H1 (cell line): ENCODE results near the gene SEC61B. TPM values are rescaled to one million over a fixed set of nuclear protein-coding genes. Genes with fewer than 3 reads are reported as not detected.

Experiments used
- CTCF ChIA-PET: fragments of 300-600 bp; sonication (Branson Sonifier 250); formaldehyde crosslinking; loops from one replicate; lab custom pipeline; 2021; ENCODE audit not compliant: partially characterized antibody; lab: Charles Lee
- POLR2A ChIA-PET: fragments of 300-600 bp; sonication (Branson Sonifier 250); formaldehyde crosslinking; loops from one replicate; lab custom pipeline; 2021; ENCODE audit warnings: inconsistent platforms; ENCODE audit not compliant: partially characterized antibody; lab: Charles Lee
- DNase-seq, 2 experiments: peaks; one replicate each; pipeline versions ENCODE4 v3.0.0 to v3.0.0-alpha.2; 2010 to 2022; ENCODE audit warnings: low spot score in 2 of 2, low read depth in 1 of 2, mixed read lengths in 1 of 2
- FAIRE-seq: peaks from 2 replicates; lab custom pipeline; 2011; peaks lifted over from hg19 to GRCh38; lab: Jason Lieb, UNC
- H2AFZ ChIP-seq: 2 replicates; pipeline ENCODE4 v1.8.1; 2012; ENCODE audit warnings: low read length, inconsistent platforms
- H2AK5ac ChIP-seq: 2 replicates; pipeline ENCODE4 v1.6.1; 2013; ENCODE audit warnings: low read depth, low read length
- H2BK120ac ChIP-seq: replicated peaks from 2 replicates; pipeline ENCODE3; 2013; ENCODE audit warnings: low read depth, low read length, inconsistent platforms
- H2BK12ac ChIP-seq: 2 replicates; pipeline ENCODE4 v1.6.1; 2013; ENCODE audit warnings: low read depth, low read length
- H2BK15ac ChIP-seq: 2 replicates; pipeline ENCODE4 v1.6.1; 2013; ENCODE audit warnings: low read length
- H2BK20ac ChIP-seq: 2 replicates; pipeline ENCODE4 v1.6.1; 2013; ENCODE audit warnings: low read length
- H2BK5ac ChIP-seq: 2 replicates; pipeline ENCODE4 v1.6.1; 2013; ENCODE audit warnings: low read depth, low read length
- H3K14ac ChIP-seq: 2 replicates; pipeline ENCODE4 v1.6.1; 2013; ENCODE audit warnings: inconsistent platforms; ENCODE audit not compliant: insufficient read length
- H3K18ac ChIP-seq: 2 replicates; pipeline ENCODE4 v1.6.1; 2013; ENCODE audit warnings: low read length; ENCODE audit errors: extremely low read depth
- H3K23ac ChIP-seq: 2 replicates; pipeline ENCODE4 v1.6.1; 2013; ENCODE audit warnings: inconsistent platforms; ENCODE audit not compliant: insufficient read length
- H3K23me2 ChIP-seq: 2 replicates; pipeline ENCODE4 v1.6.1; 2013; ENCODE audit warnings: low read depth, low read length
- H3K27ac ChIP-seq: 2 replicates; pipeline ENCODE4 v1.6.1; 2011; ENCODE audit warnings: low read depth, low read length, inconsistent platforms
- H3K27me3 ChIP-seq, 4 experiments: replicated peaks in 1 of 4; 1 replicate in 1 of 4; 2 replicates in 3 of 4; pipeline versions ENCODE4 v1.6.1 to v1.8.1; 2011 to 2013; ENCODE audit warnings: low read length in 3 of 4, mild to moderate bottlenecking in 3 of 4, inconsistent platforms in 2 of 4, mixed read lengths in 2 of 4, moderate library complexity in 1 of 4; ENCODE audit not compliant: control insufficient read depth in 3 of 4, insufficient read depth in 3 of 4; ENCODE audit errors: extremely low read depth in 1 of 4
- H3K36me3 ChIP-seq, 4 experiments: 2 replicates each; pipeline versions ENCODE4 v1.6.1 to v1.8.1; 2011 to 2013; ENCODE audit warnings: mild to moderate bottlenecking in 4 of 4, low read length in 3 of 4, moderate library complexity in 2 of 4, control low read depth in 1 of 4, inconsistent platforms in 1 of 4; ENCODE audit not compliant: insufficient read depth in 4 of 4, control insufficient read depth in 2 of 4
- H3K4ac ChIP-seq: replicated peaks from 2 replicates; pipeline ENCODE3; 2013; ENCODE audit warnings: low read length, low read depth, mixed read lengths, inconsistent platforms; ENCODE audit not compliant: insufficient read length
- H3K4me1 ChIP-seq, 4 experiments: replicated peaks in 1 of 4; 1 replicate in 1 of 4; 2 replicates in 3 of 4; pipeline versions ENCODE4 v1.6.1 to v1.8.1; 2011 to 2013; ENCODE audit warnings: low read length in 3 of 4, inconsistent platforms in 2 of 4, mixed read lengths in 1 of 4; ENCODE audit not compliant: insufficient read depth in 4 of 4, control insufficient read depth in 3 of 4
- H3K4me2 ChIP-seq, 2 experiments: 2 replicates each; pipeline versions ENCODE4 v1.6.1 to v1.8.1; 2011 to 2013; ENCODE audit warnings: low read depth in 2 of 2, low read length in 2 of 2, control low read depth in 1 of 2, inconsistent platforms in 1 of 2, mild to moderate bottlenecking in 1 of 2; ENCODE audit not compliant: insufficient read depth in 1 of 2
- H3K4me3 ChIP-seq, 4 experiments: fragments of 200-600, 300-600 bp in 1 of 4; sonication (generic), shearing (Covaris generic), sonication (Bioruptor Twin) in 1 of 4; 2 replicates each; pipeline versions ENCODE4 v1.5.1 to v1.8.1; 2011 to 2016; ENCODE audit warnings: low read length in 4 of 4, low read depth in 3 of 4, control low read depth in 2 of 4, inconsistent platforms in 2 of 4, mild to moderate bottlenecking in 2 of 4, mixed read lengths in 1 of 4, moderate library complexity in 1 of 4; ENCODE audit not compliant: insufficient read depth in 2 of 4; ENCODE audit errors: extremely low read depth in 1 of 4
- H3K56ac ChIP-seq: replicated peaks from 2 replicates; pipeline ENCODE3; 2013; ENCODE audit warnings: low read depth, mild to moderate bottlenecking, mixed read lengths, low read length, inconsistent platforms; ENCODE audit not compliant: insufficient read length
- H3K79me1 ChIP-seq: 2 replicates; pipeline ENCODE4 v1.6.1; 2013; ENCODE audit warnings: low read depth, low read length, control low read depth
- H3K79me2 ChIP-seq, 2 experiments: 2 replicates each; pipeline versions ENCODE4 v1.6.1 to v1.8.1; 2012 to 2013; ENCODE audit warnings: low read length in 2 of 2, mild to moderate bottlenecking in 2 of 2, inconsistent platforms in 1 of 2; ENCODE audit not compliant: insufficient read depth in 2 of 2, control insufficient read depth in 1 of 2
- H3K9ac ChIP-seq, 4 experiments: replicated peaks in 1 of 4; 1 replicate in 1 of 4; 2 replicates in 3 of 4; pipeline versions ENCODE4 v1.6.1 to v1.8.1; 2011 to 2013; ENCODE audit warnings: low read depth in 3 of 4, low read length in 3 of 4, control low read depth in 2 of 4, mild to moderate bottlenecking in 2 of 4, moderate library complexity in 2 of 4, inconsistent platforms in 1 of 4; ENCODE audit errors: extremely low read depth in 1 of 4
- H3K9me3 ChIP-seq, 2 experiments: 2 replicates each; pipeline versions ENCODE4 v1.6.1 to v1.8.1; 2012 to 2013; ENCODE audit warnings: mild to moderate bottlenecking in 2 of 2, moderate library complexity in 2 of 2, control low read depth in 1 of 2, inconsistent platforms in 1 of 2, low read depth in 1 of 2, low read length in 1 of 2, mixed read lengths in 1 of 2; ENCODE audit not compliant: insufficient read depth in 2 of 2
- H4K20me1 ChIP-seq, 2 experiments: replicated peaks in 1 of 2; 2 replicates each; pipeline versions ENCODE3 to v1.8.1; 2011 to 2013; ENCODE audit warnings: inconsistent platforms in 2 of 2, low read length in 2 of 2, mild to moderate bottlenecking in 1 of 2; ENCODE audit not compliant: insufficient read depth in 2 of 2, control insufficient read depth in 1 of 2
- H4K5ac ChIP-seq: 2 replicates; pipeline ENCODE4 v1.6.1; 2013; ENCODE audit warnings: low read length, low read depth, mixed read lengths, inconsistent platforms; ENCODE audit not compliant: insufficient read length
- H4K8ac ChIP-seq: 2 replicates; pipeline ENCODE4 v1.8.0; 2013; ENCODE audit warnings: mild to moderate bottlenecking, moderate library complexity, low read length, inconsistent platforms; ENCODE audit not compliant: insufficient read depth; ENCODE audit errors: extremely low read depth
- H4K91ac ChIP-seq: replicated peaks from 2 replicates; pipeline ENCODE3; 2013; ENCODE audit warnings: low read length, mixed read lengths, inconsistent platforms; ENCODE audit not compliant: insufficient read length
- ATF3 ChIP-seq: IDR thresholded peaks from 2 replicates; pipeline ENCODE4 v1.6.1; 2011; ENCODE audit warnings: low read depth, mild to moderate bottlenecking, low read length; ENCODE audit not compliant: insufficient read depth
- HDAC6 ChIP-seq: IDR thresholded peaks from one replicate; pipeline ENCODE4 v1.7.1; 2012; ENCODE audit warnings: low read depth, mild to moderate bottlenecking, inconsistent platforms, low read length, moderate library complexity
- POLR2A ChIP-seq, 2 experiments: IDR thresholded peaks; 1 replicate in 1 of 2; 2 replicates in 1 of 2; pipeline ENCODE4 v1.6.1; 2011; ENCODE audit warnings: low read depth in 2 of 2, low read length in 2 of 2, mild to moderate bottlenecking in 2 of 2; ENCODE audit errors: control extremely low read depth in 1 of 2
- RAD21 ChIP-seq, 2 experiments: IDR thresholded peaks in 1 of 2; conservative IDR thresholded peaks in 1 of 2; 2 replicates each; pipeline ENCODE4 v1.6.1; 2011; ENCODE audit warnings: low read depth in 2 of 2, low read length in 2 of 2, improper control_type of control experiment in 1 of 2, inconsistent platforms in 1 of 2, mild to moderate bottlenecking in 1 of 2, moderate library complexity in 1 of 2
- SP1 ChIP-seq: IDR thresholded peaks from 2 replicates; pipeline ENCODE4 v1.6.1; 2011; ENCODE audit warnings: low read depth, low read length
- SP2 ChIP-seq: IDR thresholded peaks from 2 replicates; pipeline ENCODE4 v1.6.1; 2012; ENCODE audit warnings: mild to moderate bottlenecking, low read length, inconsistent platforms
- USF2 ChIP-seq: IDR thresholded peaks from 2 replicates; pipeline ENCODE4 v1.6.1; 2011; ENCODE audit warnings: low read length, improper control_type of control experiment
- YY1 ChIP-seq: IDR thresholded peaks from 2 replicates; pipeline ENCODE4 v1.6.1; 2011; ENCODE audit warnings: low read depth, mild to moderate bottlenecking, low read length
- WGBS, 2 experiments: shearing (Covaris generic) in 1 of 2; methylation state at CpG; one replicate each; pipeline versions ENCODE4 v1.1.6 to v1.1.7; 2013 to 2015; ENCODE audit warnings: low lambda C conversion rate in 2 of 2, mixed read lengths in 2 of 2, inconsistent platforms in 1 of 2, low coverage in 1 of 2, missing lambda C conversion rate in 1 of 2; ENCODE audit not compliant: insufficient replicate concordance in 2 of 2, insufficient coverage in 1 of 2, insufficient read length in 1 of 2; ENCODE audit errors: extremely low coverage in 1 of 2, missing lambda C conversion rate in 1 of 2; 5-methylcytosine and 5-hydroxymethylcytosine counted together
- polyA plus RNA-seq, 7 experiments: library from polyadenylated mRNA; depleted of rRNA in 3 of 7; stranded (reverse) in 5 of 7; unstranded in 2 of 7; fragments of >200 nt in 5 of 7; fragments of 200-250 nt in 2 of 7; gene quantifications; 1 replicate in 5 of 7; 2 replicates in 1 of 7; 4 replicates in 1 of 7; pipeline versions ENCODE4 v1.2.1 to v1.2.3, GENCODE V29; 2011 to 2013; ENCODE audit warnings: missing spikeins in 2 of 7, mixed read lengths in 2 of 7
- total RNA-seq: library from RNA; stranded (reverse); fragmentation: NEBNext Ultra II Directional; extraction: Animal tissue kit (Norgen Biotek cat#: 25700); gene quantifications from 2 replicates; pipeline ENCODE4 v1.2.1, GENCODE V29; 2021

The SEC61B gene
- total and polyA plus RNA-seq, 2 of the 8 experiments (the other 6 are each of a cell fraction or from before 2014, with no cell fraction given) = 155 to 379 TPM

GRCh38 chr9:99176527-99177013 is 45.5 kb upstream of the SEC61B start:
- H2BK20ac ChIP-seq = no peak overlapping the region
- H3K79me1 ChIP-seq = no peaks in the 10 kb centered on the region
- H4K91ac ChIP-seq = no peak overlapping the region
- no peak overlapping the region for H4K5ac ChIP-seq
- H3K9me3 ChIP-seq = no peaks in the 10 kb centered on the region
- H3K36me3 ChIP-seq = no peaks in the 10 kb centered on the region
- TF ChIP-seq ATF3 = no peak
- no peak for TF ChIP-seq HDAC6
- no peak for TF ChIP-seq YY1
- TF ChIP-seq RAD21 (IDR thresholded peaks at IDR 0.05 in 1 of 2, conservative IDR thresholded peaks at IDR 0.05 in 1 of 2; ENCODE audit: low read depth in 2 of 2, low read length in 2 of 2) = no peak
- TF ChIP-seq SP1 = no peak
- TF ChIP-seq SP2 = no peak
- no peak for TF ChIP-seq USF2
- no peak for TF ChIP-seq POLR2A (IDR thresholded peaks at IDR 0.05; ENCODE audit: control extremely low read depth in 1 of 2, low read depth in 2 of 2, low read length in 2 of 2)
- H3K14ac ChIP-seq = no peak overlapping the region
- H4K20me1 ChIP-seq = no peaks in the 10 kb centered on the region
- CTCF ChIA-PET = interaction anchor here (0.6 to 5.3 kb wide), 2 partner anchors 9 to 79 kb away, joined by 3 to 41 read pairs; no protein-coding TSS in a partner anchor
- H3K56ac ChIP-seq = no peak overlapping the region
- H2BK15ac ChIP-seq = no peak overlapping the region
- H2AK5ac ChIP-seq = no peak overlapping the region
- WGBS, 2 experiments = 77% methylated on average over 4 of the region's 4 CpGs; no CpG with 5 or more reads in 1 of the 2 experiments
- no peaks in the 10 kb centered on the region for H3K27me3 ChIP-seq
- H3K23me2 ChIP-seq = no peaks in the 10 kb centered on the region
- no peak overlapping the region for H4K8ac ChIP-seq
- no peaks in the 10 kb centered on the region for H3K79me2 ChIP-seq
- H3K4me3 ChIP-seq = no peak overlapping the region
- no peak overlapping the region for H2BK5ac ChIP-seq
- no peak overlapping the region for H2BK12ac ChIP-seq
- H3K4me2 ChIP-seq = no peak overlapping the region
- H3K9ac ChIP-seq = no peak overlapping the region
- DNase-seq (no peak), FAIRE-seq (no peak)
- no peak overlapping the region for H3K27ac ChIP-seq
- H3K4me1 ChIP-seq = peaks cover 0 to 9% (median 3%) of the 10 kb centered on the region in 4 experiments; a peak in 2 of 7 replicates
- H3K18ac ChIP-seq = no peak overlapping the region
- POLR2A ChIA-PET = no interaction called here
- no peak overlapping the region for H2BK120ac ChIP-seq
- no peak overlapping the region; the same call in 1 of the 2 replicates for H2AFZ ChIP-seq
- H3K4ac ChIP-seq = no peak overlapping the region
- no peak overlapping the region for H3K23ac ChIP-seq
